Activated CD4-positive, alpha-beta T cell treated with anti-CD3 and anti-CD28 coated beads, Interleukin-2, amount 50 U/mL, for 16 hours (primary cell): ENCODE results near the gene ELMOD3.
"Not testable (repeated sequence)": the region's sequence is repeated elsewhere in the genome, so short reads cannot be mapped to it uniquely, and the experiment has no call there.

Experiments
- DNase-seq: peaks from one replicate; pipeline ENCODE4 v3.0.0-alpha.2; 2020

ELMOD3 gene

GRCh38 chr2:85405201-85406059 lies 50.9 kb downstream of the ELMOD3 start:
- DNase-seq = peak; percentile 88

GRCh38 chr2:85409845-85410583 lies 55.4 kb downstream of the ELMOD3 start, which contains the start of gene CAPG:
CAPG (minus strand) TSS chr2:85410366; CDS start chr2:85402145, 8,221 bp downstream.
- DNase-seq = peak; percentile 50

DNA sequence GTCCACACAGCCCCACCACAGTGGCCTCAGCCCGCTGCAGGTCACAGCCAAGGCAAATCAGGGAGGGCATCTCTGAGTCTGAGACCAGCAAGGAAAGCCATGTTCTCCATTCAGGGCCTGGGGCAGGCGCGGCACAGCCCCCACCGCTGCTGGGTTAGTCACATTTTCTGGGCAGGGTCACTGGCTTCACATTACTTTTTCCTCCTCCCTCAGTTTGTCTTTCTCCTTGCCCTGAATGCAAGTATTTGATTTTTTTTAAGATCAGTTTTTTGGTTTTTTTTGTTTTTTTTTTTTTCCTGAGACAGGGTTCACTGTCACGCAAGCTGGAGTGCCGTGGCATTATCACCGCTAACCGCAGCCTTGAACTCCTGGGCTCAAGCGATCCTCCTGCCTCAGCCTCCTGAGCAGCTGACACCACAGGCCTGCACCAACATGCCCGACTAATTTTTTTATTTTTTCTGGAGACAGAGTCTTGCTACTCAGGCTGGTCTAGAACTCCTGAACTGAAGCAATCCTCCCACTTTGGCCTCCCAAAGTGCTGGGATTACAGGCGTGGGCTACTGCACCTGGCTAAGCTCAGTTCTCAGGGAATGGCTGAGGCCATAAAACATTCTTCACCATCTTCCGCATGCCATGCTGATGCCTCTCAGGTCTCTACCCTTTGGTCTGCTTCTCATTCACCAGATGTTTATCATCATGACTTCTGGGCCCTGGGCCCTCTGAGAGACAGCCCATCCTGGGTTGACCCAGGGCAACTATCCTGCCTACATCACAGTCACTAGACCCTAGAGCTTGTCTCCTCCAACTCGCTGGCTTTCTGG lies 56.2 kb downstream of the ELMOD3 start:
- DNase-seq = no peak

DNA sequence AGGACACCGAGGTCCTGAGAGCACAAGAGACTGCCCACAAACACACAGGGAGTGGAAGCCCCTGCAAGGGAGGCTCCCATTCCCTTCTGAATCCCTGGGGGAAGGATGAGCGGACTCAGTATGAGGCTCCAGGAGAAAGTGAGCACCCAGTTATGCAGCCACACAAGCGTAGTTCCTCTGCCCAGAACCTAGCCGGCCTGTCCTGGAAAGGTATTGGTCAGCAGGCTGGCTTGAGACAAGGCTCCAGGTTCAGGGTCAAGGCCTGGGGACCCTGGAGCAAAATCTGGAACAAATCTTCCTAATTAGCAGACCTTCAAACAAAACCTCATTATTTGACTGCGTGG lies 56.8 kb downstream of the ELMOD3 start:
- DNase-seq = no peak

DNA sequence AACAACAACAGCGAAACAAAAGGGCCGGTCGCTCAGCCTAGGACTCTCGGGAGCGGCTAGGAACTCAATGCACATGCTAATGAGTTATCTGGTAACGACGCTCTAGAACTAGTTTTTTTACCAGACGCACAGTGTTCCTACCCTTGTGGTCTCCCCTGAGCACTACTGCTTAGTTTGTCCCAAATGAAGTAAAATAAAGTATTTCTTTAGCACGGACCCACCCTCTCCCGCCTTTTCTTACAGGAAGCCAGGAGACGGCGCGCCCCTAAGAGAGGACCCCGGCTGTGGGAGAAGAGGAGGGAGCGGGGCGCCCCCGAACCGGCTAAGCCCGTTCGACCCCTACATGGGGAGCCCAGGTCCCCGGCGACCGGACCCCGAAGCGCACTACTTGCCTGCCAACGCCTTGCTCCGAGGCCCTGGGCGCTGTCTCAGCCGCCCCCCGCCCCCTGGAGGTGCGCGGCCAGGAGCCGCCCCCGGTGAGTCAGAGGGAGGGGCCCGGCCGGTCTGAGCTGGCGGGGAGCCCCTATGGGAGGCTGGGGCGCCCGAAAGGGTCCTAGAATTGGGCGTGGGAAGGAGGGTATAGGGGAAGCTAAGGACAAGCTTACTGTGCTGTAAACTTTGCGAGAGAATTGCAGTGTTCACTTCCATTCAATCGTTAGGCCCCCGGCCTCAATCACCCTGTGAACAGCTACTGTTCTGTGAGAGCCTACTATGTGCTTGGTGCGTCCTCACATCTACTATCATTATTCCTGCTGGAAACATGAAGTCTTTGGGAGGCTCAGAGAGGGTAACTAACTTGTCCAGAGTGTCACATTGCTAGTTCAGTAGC lies 59.2 kb downstream of the ELMOD3 start:
- DNase-seq = no peak

DNA sequence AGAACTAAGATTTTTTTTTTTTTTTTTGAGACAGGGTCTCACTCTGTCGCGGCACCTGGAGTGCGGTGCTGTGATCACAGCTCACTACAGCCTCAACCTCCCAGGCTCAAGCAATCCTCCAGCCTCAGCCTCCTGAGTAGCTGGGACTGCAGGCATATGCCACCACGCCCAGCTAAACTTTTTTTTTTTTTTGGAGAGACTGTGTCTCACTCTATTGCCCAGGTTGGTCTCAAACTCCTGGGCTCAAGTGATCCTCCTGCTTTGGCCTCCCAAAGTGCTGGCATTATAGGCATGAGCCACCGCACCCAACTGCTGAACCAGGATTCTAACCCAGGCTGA lies 59.8 kb downstream of the ELMOD3 start:
- not testable (repeated sequence) for DNase-seq

DNA sequence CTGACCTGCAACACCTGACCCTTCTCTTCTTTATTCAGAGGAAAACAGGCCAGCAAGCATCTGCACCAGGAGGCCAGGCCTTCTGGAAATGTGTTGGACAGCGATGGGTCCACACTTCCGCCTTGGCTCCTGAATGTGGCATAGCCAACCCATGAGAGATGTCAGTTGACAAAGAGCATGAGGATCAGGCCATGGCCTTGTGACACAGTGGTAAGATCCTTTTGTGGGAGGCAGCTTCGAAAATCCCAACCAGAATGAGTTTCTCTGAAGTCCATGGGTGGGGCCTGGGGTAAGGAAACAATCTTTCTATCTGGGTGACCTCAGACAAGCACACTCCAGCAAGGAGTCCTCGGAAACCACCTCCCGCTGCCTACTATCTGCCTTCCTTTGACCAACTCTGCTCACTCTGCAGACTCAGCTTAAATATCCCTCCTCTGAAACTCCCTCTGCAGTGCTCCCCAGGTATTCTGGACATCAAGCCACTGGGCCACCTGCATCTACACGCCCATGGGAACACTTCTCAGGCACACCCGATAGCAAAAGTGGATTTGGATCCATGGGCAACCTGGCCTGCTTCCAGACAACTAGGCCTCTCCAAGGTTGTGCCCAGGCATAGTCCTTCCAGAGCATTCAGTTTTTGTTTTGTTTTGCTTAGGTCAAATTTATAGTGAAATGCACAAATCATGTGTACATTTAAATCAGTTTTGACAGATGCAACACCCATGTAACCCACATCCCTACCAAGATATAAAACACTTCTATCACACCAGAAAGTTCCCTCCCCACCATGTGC lies 60.4 kb downstream of the ELMOD3 start:
- no peak for DNase-seq

DNA sequence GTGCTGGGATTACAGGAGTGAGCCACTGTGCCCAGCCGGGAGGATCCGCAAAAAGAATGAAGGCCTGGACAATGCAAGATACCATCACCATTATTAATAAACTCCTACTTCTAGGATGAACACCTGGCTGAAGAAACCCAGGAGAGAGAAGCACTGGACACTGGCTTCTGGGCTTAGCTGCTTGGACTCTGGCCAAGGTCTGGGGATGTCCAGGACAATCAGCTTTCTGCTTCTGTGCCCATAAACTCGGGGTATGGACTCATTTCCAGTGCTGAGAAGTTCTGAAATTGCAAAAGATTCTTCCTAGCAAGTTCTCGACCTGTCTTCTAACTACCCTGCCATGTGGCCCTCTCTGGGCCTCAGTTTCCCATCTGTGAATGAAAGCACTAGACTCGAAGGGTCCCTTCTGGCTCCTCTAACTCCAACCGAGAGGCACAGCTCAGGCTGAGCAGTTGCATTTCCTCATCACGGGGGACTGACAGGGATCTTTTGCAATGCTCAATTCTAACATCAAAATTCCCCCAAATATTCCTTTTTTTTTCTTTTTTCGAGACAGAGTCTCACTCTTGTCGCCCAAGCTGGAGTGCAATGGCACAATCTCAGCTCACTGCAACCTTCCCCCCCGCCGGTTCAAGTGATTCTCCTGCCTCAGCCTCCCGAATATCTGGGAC lies 61.5 kb downstream of the ELMOD3 start:
- no peak for DNase-seq

GRCh38 chr2:85418132-85419008 lies 63.8 kb downstream of the ELMOD3 start, which contains the start of gene SH2D6:
SH2D6 (plus strand) TSS chr2:85418714; CDS start chr2:85429466, 10,752 bp downstream.
- DNase-seq = peak; percentile 87

- DNase-seq = no peak
Measured at GRCh38 chr2:85419009-85419675, 64.6 kb downstream of the ELMOD3 start.

GRCh38 chr2:85420536-85421259 lies 66.1 kb downstream of the ELMOD3 start:
- DNase-seq = peak; percentile 91

- DNase-seq = no peak
Measured at GRCh38 chr2:85421260-85422071, 66.9 kb downstream of the ELMOD3 start.

DNA sequence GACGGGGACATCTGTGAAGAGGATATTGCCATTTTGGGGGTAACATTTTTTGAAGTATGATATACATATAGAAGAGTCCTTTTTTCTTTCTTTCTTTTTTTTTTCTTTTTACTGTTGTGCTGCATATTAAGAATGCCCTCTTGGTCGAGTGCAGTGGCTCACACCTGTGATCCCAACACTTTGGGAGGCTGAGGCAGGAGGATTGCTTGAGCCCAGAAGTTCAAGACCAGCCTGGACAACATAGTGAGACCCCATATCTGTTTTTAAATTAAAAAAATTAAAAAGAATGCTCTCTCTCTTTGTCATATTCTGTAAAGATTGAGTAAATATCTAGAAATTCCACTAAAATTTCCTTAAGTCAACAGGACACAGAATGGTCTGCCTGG lies 67.5 kb downstream of the ELMOD3 start:
- no peak for DNase-seq

- DNase-seq = no peak
Measured at GRCh38 chr2:85423525-85423924, 69.0 kb downstream of the ELMOD3 start.

- DNase-seq = no peak
Measured at GRCh38 chr2:85425588-85425987, 71.0 kb downstream of the ELMOD3 start.

- no peak for DNase-seq
Measured at GRCh38 chr2:85427300-85427835, 72.8 kb downstream of the ELMOD3 start.

GRCh38 chr2:85428343-85428881 lies 73.8 kb downstream of the ELMOD3 start:
- DNase-seq = no peak
